ENCODE data around the gene TFDP3. TPM values are rescaled to one million over a fixed set of nuclear protein-coding genes. Genes with fewer than 3 reads are reported as not detected.

Gene TFDP3
- total and polyA plus RNA-seq, 4 donors = not detected

- H3K4me3 ChIP-seq (ENCODE audit: low read depth in 1 of 3, low read length in 3 of 3) = no peak overlapping the region
- TF ChIP-seq YY1 (IDR thresholded peaks at IDR 0.05) = no peak
- no peak for TF ChIP-seq SP1 (IDR thresholded peaks at IDR 0.05)
- TF ChIP-seq REST (IDR thresholded peaks at IDR 0.05) = no peak
- no peak for TF ChIP-seq ATF3 (IDR thresholded peaks at IDR 0.05)
- no peak for TF ChIP-seq MAX (IDR thresholded peaks at IDR 0.05)
- no peak for TF ChIP-seq JUND (IDR thresholded peaks at IDR 0.05)
- no peak for TF ChIP-seq CTCF (IDR thresholded peaks at IDR 0.05; ENCODE audit: low read depth, low read length, missing input control)
- no peak for TF ChIP-seq FOXA2 (IDR thresholded peaks at IDR 0.05)
- TF ChIP-seq ZBTB33 (IDR thresholded peaks at IDR 0.05) = no peak
- TF ChIP-seq RAD21 (IDR thresholded peaks at IDR 0.05) = no peak
- no peak for TF ChIP-seq NR2F2 (IDR thresholded peaks at IDR 0.05)
- no peaks in the 10 kb centered on the region for H3K36me3 ChIP-seq (ENCODE audit: control insufficient read depth in 4 of 4, insufficient read depth in 3 of 4, low read depth in 1 of 4, low read length in 3 of 4)
- DNase-seq (ENCODE audit: low spot score) = no peak
- H3K27ac ChIP-seq (ENCODE audit: low read depth in 1 of 2, low read length in 2 of 2) = no peak overlapping the region
- WGBS = 24% methylated on average over 13 of the region's 13 CpGs
- H3K27me3 ChIP-seq (ENCODE audit: control insufficient read depth in 4 of 4, insufficient read depth in 4 of 4, low read length in 3 of 4) = no peaks in the 10 kb centered on the region
- no peak overlapping the region for H3K9ac ChIP-seq (ENCODE audit: low read depth in 1 of 2, low read length in 2 of 2)
- H3K4me1 ChIP-seq (ENCODE audit: control insufficient read depth in 4 of 4, insufficient read depth in 4 of 4, low read length in 3 of 4) = no peaks in the 10 kb centered on the region
- no peaks in the 10 kb centered on the region for H3K9me3 ChIP-seq (ENCODE audit: control insufficient read depth in 4 of 4, low read length in 3 of 4)
These were observed 47.2 kb upstream of the TFDP3 start for GRCh38 chrX:133265331-133265730.

- Histone ChIP-seq H3K4me3 (ENCODE audit: low read depth in 1 of 3, low read length in 3 of 3) (no peak overlapping the region), H3K36me3 (ENCODE audit: control insufficient read depth in 4 of 4, insufficient read depth in 3 of 4, low read depth in 1 of 4, low read length in 3 of 4) (no peaks in the 10 kb centered on the region), H3K27ac (ENCODE audit: low read depth in 1 of 2, low read length in 2 of 2) (no peak overlapping the region), H3K4me1 (ENCODE audit: control insufficient read depth in 4 of 4, insufficient read depth in 4 of 4, low read length in 3 of 4) (no peaks in the 10 kb centered on the region), H3K27me3 (ENCODE audit: control insufficient read depth in 4 of 4, insufficient read depth in 4 of 4, low read length in 3 of 4) (peaks cover 0 to 5% (median 0%) of the 10 kb centered on the region in 4 donors), H3K9me3 (ENCODE audit: control insufficient read depth in 4 of 4, low read length in 3 of 4) (no peaks in the 10 kb centered on the region), H3K9ac (ENCODE audit: low read depth in 1 of 2, low read length in 2 of 2) (no peak overlapping the region)
- TF ChIP-seq RXRA (IDR thresholded peaks at IDR 0.05) (no peak), GABPA (IDR thresholded peaks at IDR 0.05 in 1 of 2, conservative IDR thresholded peaks at IDR 0.05 in 1 of 2) (no peak), NR2F2 (IDR thresholded peaks at IDR 0.05) (no peak), CTCF (IDR thresholded peaks at IDR 0.05; ENCODE audit: low read depth, low read length, missing input control) (no peak), MAX (IDR thresholded peaks at IDR 0.05) (no peak), YY1 (IDR thresholded peaks at IDR 0.05) (no peak), EGR1 (IDR thresholded peaks at IDR 0.05; ENCODE audit: low read depth in 2 of 2) (no peak), ATF3 (IDR thresholded peaks at IDR 0.05) (no peak), ZBTB33 (IDR thresholded peaks at IDR 0.05) (no peak), FOXA2 (IDR thresholded peaks at IDR 0.05) (no peak), FOXA1 (IDR thresholded peaks at IDR 0.05) (no peak)
- no peak for DNase-seq (ENCODE audit: low spot score)
These were observed 40.3 kb upstream of the TFDP3 start for GRCh38 chrX:133258481-133258880.
